GM08714 (cell line): ENCODE data around the gene LRRC3.
A peak's percentile ranks its signal among the peaks of the same experiment; 100 is the strongest.
"Not testable (repeated sequence)": the region's sequence is repeated elsewhere in the genome, so short reads cannot be mapped to it uniquely, and the experiment has no call there.

ENCODE experiments used
- H3K4me3 ChIP-seq: fragments of 200-500 bp; sonication (Bioruptor generic); 2 replicates; pipeline ENCODE4 v1.5.1; 2014; ENCODE audit warnings: mild to moderate bottlenecking, low read length, inconsistent platforms
- ZNF274 ChIP-seq: IDR thresholded peaks from 2 replicates; pipeline ENCODE4 v1.6.1; 2012; ENCODE audit warnings: mild to moderate bottlenecking, low read depth, low read length

The LRRC3 gene

GRCh38 chr21:44454747-44455523, at the start of gene LRRC3:
TSS of gene LRRC3 (plus strand) at chr21:44455510. CDS start at chr21:44456645, 1,135 bp downstream.
- no peak for TF ChIP-seq ZNF274
- peak within 1 kb of the TSS; percentile 82 for H3K4me3 ChIP-seq

- H3K4me3 ChIP-seq = no peak overlapping the region
- TF ChIP-seq ZNF274 = no peak
Measured at GRCh38 chr21:44405948-44406872, 49.1 kb upstream of the LRRC3 start.

- H3K4me3 ChIP-seq = no peak overlapping the region
- no peak for TF ChIP-seq ZNF274
Measured at GRCh38 chr21:44406953-44407352, 48.4 kb upstream of the LRRC3 start.

GRCh38 chr21:44407493-44407892, 47.8 kb upstream of the LRRC3 start:
- H3K4me3 ChIP-seq = no peak overlapping the region
- no peak for TF ChIP-seq ZNF274

GRCh38 chr21:44408226-44408625, 47.1 kb upstream of the LRRC3 start:
- TF ChIP-seq ZNF274 = no peak
- H3K4me3 ChIP-seq = no peak overlapping the region

GRCh38 chr21:44413566-44414290, 41.6 kb upstream of the LRRC3 start:
- TF ChIP-seq ZNF274 = no peak
- no peak overlapping the region for H3K4me3 ChIP-seq

- no peak for TF ChIP-seq ZNF274
- no peak overlapping the region for H3K4me3 ChIP-seq
Measured at GRCh38 chr21:44414291-44415072, 40.8 kb upstream of the LRRC3 start.

- no peak for TF ChIP-seq ZNF274
- no peak overlapping the region for H3K4me3 ChIP-seq
Measured at GRCh38 chr21:44415073-44416025, 40.0 kb upstream of the LRRC3 start.

GRCh38 chr21:44416193-44416592, 39.1 kb upstream of the LRRC3 start:
- H3K4me3 ChIP-seq = no peak overlapping the region
- no peak for TF ChIP-seq ZNF274

- H3K4me3 ChIP-seq = not testable (repeated sequence)
Measured at GRCh38 chr21:44417621-44418107, 37.6 kb upstream of the LRRC3 start.

- no peak for TF ChIP-seq ZNF274
- no peak overlapping the region for H3K4me3 ChIP-seq
Measured at GRCh38 chr21:44418108-44418875, 37.0 kb upstream of the LRRC3 start.

- H3K4me3 ChIP-seq = no peak overlapping the region
- TF ChIP-seq ZNF274 = no peak
Measured at GRCh38 chr21:44418876-44419230, 36.5 kb upstream of the LRRC3 start.

GRCh38 chr21:44419679-44420078, 35.6 kb upstream of the LRRC3 start:
- TF ChIP-seq ZNF274 = no peak
- no peak overlapping the region for H3K4me3 ChIP-seq
